Mesodermal cell (in vitro differentiated cells): ENCODE data around the gene LRRFIP1.
A peak's percentile ranks its signal among the peaks of the same experiment; 100 is the strongest.

ENCODE experiments used
- H3K27ac ChIP-seq: 2 replicates; pipeline ENCODE4 v1.7.0; 2013; ENCODE audit warnings: mild to moderate bottlenecking, low read depth, low read length, moderate library complexity; ENCODE audit not compliant: severe bottlenecking
- H3K36me3 ChIP-seq: 2 replicates; pipeline ENCODE4 v1.7.1; 2013; ENCODE audit warnings: mild to moderate bottlenecking, low read length, moderate library complexity; ENCODE audit not compliant: control insufficient read depth, insufficient read depth
- H3K4me1 ChIP-seq: one replicate; pipeline ENCODE4 v1.7.1; 2013; ENCODE audit warnings: mild to moderate bottlenecking, low read length; ENCODE audit not compliant: insufficient read depth, control insufficient read depth, poor library complexity, severe bottlenecking
- H3K4me3 ChIP-seq: 2 replicates; pipeline ENCODE4 v1.7.0; 2013; ENCODE audit warnings: low read length, control low read depth, mild to moderate bottlenecking; ENCODE audit not compliant: insufficient read depth, poor library complexity, severe bottlenecking; ENCODE audit errors: extremely low read depth
- H3K9me3 ChIP-seq: 2 replicates; pipeline ENCODE4 v1.7.1; 2013; ENCODE audit warnings: mild to moderate bottlenecking, low read length, moderate library complexity; ENCODE audit not compliant: control insufficient read depth
- WGBS, 2 experiments: methylation state at CpG; one replicate each; pipeline ENCODE4 v1.1.5; 2013; ENCODE audit warnings: missing lambda C conversion rate in 2 of 2; ENCODE audit not compliant: insufficient coverage in 2 of 2; 5-methylcytosine and 5-hydroxymethylcytosine counted together

The LRRFIP1 gene

DNA sequence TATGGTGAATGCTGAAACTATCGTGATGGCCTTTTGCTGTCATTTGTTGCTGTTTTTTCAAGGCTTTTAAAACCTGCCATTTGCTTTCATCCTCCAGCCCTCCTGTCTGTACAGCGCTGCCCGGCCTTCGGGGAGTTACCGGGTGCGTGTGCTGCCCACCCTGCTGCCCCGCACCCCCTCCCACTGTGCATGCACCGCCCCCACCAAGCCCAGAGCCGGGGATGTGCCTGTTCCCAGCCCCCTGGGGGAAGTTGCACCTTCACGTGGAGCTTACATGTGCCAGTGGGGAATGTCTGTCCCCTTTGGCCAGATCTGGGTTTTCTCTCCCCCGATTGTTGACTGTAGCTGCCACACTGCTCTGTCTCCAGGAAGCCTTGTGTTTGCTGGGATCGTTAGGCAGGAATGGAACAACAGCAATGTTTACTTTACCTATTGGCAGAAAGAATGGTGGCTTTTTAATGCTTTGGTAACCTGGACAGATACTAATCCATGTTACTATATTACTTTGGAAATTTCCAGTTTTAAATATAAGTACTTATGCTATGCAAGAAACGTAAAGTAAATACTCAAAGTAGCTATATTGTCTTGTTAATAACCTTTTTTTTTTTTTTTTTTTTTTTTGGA lies 106.4 kb downstream of the LRRFIP1 start:
- H3K27ac ChIP-seq, result peak overlapping the region; percentile 90
- no peak overlapping the region for H3K4me3 ChIP-seq
- peaks cover 55% of the 10 kb centered on the region for H3K4me1 ChIP-seq
- peaks cover 26% of the 10 kb centered on the region for H3K36me3 ChIP-seq
- WGBS, 2 experiments, result 43 to 50% methylated on average over 9 to 10 of the region's 13 CpGs
- H3K9me3 ChIP-seq, result no peaks in the 10 kb centered on the region

DNA sequence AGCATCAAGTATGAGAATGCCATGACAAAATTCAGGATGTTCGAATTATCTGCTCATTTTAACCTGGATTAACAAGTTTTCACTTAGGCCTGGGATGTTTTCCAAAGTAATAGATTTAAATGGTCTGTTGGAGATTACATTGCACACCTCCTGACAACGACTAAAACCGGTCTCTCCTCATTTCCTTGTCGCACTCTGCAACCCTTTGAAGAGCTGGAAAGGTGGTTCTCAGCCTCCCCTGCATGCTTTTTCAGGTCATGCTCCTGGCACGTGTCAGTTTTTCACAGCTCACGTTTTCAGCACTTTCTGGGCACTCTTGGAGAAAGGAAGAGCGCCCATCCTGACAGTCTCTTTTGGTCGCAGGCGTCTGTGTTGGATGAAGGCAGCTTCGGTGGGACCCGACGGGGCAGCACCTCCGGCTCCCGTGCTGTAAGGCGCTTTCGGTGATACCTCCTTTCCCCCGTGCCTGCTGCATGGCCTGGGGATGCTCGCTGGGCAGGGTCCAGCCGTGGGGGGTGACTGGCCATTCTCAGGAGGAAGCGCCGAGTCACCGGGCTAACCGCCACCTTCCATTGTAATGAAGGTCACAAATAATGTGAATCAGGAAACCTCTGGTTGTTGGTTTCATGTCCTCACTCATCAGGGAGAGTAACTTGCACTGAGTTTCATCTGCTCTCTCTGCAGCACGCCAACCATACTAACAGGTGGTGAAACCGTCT lies 107.7 kb downstream of the LRRFIP1 start:
- WGBS, 2 experiments, result 83 to 88% methylated on average over 24 of the region's 25 CpGs
- Histone ChIP-seq H3K4me1 (peaks cover 49% of the 10 kb centered on the region), H3K9me3 (no peaks in the 10 kb centered on the region), H3K4me3 (no peak overlapping the region), H3K36me3 (peaks cover 33% of the 10 kb centered on the region), H3K27ac (no peak overlapping the region)

DNA sequence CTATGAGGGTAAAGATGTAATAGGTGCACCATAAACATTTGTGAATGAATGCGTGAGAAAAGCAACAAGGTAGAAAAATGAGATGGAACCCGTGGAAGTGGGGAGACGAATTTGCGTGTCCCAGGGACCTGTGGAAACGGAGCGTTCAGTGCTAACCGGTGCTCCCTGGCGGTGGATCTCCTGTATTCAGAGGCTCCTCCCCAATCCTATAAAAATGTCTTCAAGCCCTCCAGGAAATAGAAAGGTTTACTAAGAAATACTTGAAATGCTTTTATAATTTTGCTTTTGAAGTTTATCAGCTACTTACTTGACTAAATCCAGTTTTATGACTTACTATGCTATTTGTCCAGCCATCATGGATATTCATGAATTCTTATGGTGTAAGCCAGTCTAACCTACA lies 108.4 kb downstream of the LRRFIP1 start:
- H3K9me3 ChIP-seq, result no peaks in the 10 kb centered on the region
- 89 to 93% methylated on average over 6 to 8 of the region's 8 CpGs for WGBS, 2 experiments

DNA sequence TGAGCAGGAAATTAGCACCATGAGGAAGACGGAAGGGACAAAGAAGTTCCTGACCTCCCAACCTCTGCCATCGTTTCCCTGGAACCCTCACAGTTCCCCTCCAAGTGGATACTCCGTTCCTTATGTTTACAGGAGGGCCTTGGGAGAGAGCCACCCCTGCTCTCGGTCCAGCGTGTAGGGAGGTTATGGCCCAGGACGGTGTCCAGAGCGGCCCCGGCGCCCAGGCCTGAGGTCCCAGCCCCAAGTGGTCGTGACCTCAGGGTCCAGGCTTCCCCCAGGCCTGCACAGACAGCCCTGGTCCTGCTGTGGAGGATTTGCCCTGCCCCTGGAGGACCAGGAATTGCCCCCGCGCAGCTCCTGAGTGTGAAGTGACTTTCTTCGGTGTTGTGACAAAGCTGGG lies 109.4 kb downstream of the LRRFIP1 start:
- WGBS, 2 experiments, result 91 to 95% methylated on average over 13 of the region's 13 CpGs
- H3K36me3 ChIP-seq, result peaks cover 36% of the 10 kb centered on the region
- peak overlapping the region; percentile 23 for H3K27ac ChIP-seq

More for the DNA sequence above, 108.4 kb downstream of the LRRFIP1 start:
- Histone ChIP-seq H3K4me1 (peaks cover 46% of the 10 kb centered on the region), H3K27ac (no peak overlapping the region), H3K4me3 (no peak overlapping the region), H3K36me3 (peaks cover 36% of the 10 kb centered on the region)

DNA sequence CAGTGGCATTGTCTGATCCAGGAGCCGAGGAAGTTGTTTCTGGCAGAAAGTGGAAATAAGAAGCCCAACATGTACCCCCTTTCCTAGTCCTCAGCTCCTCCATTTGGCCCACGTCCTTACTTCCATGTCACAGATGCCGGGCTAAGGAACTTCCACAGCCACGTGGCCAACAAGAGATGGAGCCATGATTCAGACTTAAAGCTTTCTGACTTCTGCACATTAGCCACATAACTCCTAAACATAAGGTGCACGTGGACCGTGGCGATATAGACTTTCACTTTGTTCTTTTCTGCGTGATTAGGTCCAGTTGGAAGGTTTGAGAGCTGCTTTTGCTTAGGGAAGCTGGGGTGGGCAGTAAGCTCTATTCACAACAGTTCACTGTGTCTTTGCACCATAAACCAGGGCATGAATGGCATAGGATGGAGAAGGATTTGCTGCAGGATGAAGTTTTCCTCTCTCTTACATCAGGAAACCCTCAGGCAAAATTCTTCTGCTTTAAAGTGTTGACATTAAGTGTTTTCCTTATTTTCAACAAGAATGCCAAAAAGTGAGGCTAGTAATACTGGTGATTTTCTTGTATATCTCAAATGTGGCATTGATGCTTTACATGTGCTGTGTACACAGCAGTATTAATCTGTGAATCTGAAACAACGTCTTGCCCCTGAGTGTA lies 109.9 kb downstream of the LRRFIP1 start:
- 94 to 97% methylated on average over 4 to 5 of the region's 9 CpGs for WGBS, 2 experiments
- H3K9me3 ChIP-seq, result no peaks in the 10 kb centered on the region
- H3K36me3 ChIP-seq, result peaks cover 36% of the 10 kb centered on the region
- H3K4me3 ChIP-seq, result no peak overlapping the region
- H3K27ac ChIP-seq, result peak overlapping the region; percentile 23
- H3K4me1 ChIP-seq, result peaks cover 31% of the 10 kb centered on the region

More for the DNA sequence above, 109.4 kb downstream of the LRRFIP1 start:
- peaks cover 36% of the 10 kb centered on the region for H3K4me1 ChIP-seq
- no peak overlapping the region for H3K4me3 ChIP-seq
- H3K9me3 ChIP-seq, result no peaks in the 10 kb centered on the region

DNA sequence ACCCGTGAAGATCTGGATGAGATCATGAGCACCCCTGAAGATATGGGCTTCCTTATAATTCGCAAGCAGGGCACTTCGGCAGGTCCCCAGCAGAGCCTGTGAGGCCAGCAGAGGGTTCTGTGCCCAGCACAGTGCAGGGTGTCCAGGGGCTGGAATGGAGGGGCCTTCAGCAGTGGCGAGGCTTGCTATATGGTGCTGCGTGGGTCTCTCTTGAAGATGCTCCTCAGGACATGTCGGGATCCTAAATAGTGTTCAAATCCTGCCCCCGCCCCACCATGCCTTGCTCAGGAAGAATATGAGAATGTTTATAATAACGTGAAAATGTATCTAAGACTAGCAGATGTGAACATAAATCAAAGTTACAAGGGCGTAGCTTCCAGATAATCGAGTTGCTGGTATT lies 110.9 kb downstream of the LRRFIP1 start:
- Histone ChIP-seq H3K36me3 (peaks cover 36% of the 10 kb centered on the region), H3K27ac (no peak overlapping the region), H3K4me1 (peaks cover 22% of the 10 kb centered on the region), H3K4me3 (no peak overlapping the region), H3K9me3 (no peaks in the 10 kb centered on the region)
- 95 to 96% methylated on average over 8 to 10 of the region's 10 CpGs for WGBS, 2 experiments

DNA sequence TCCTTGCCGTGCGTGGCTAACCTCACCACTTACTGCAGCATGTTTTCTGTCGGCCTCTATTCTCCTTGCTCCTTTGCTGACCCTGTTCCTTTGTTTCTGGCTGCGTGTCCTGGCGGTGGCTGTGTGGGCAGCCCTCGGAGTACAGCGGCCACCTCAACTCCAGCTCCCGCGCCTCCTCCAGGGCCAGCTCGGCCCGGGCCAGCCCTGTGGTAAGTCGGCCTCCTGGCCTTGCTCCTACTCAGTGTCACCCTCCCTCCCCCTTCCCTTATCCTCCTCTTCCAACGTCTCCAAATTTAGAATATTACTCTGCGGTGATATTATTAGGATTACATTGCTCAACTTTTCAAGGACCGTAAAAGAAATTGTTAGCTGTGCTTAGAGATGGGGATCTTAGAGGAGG lies 111.7 kb downstream of the LRRFIP1 start:
- Histone ChIP-seq H3K4me1 (peaks cover 14% of the 10 kb centered on the region), H3K27ac (no peak overlapping the region), H3K9me3 (no peaks in the 10 kb centered on the region), H3K36me3 (peaks cover 36% of the 10 kb centered on the region), H3K4me3 (no peak overlapping the region)
- 84 to 88% methylated on average over 11 to 12 of the region's 15 CpGs for WGBS, 2 experiments

DNA sequence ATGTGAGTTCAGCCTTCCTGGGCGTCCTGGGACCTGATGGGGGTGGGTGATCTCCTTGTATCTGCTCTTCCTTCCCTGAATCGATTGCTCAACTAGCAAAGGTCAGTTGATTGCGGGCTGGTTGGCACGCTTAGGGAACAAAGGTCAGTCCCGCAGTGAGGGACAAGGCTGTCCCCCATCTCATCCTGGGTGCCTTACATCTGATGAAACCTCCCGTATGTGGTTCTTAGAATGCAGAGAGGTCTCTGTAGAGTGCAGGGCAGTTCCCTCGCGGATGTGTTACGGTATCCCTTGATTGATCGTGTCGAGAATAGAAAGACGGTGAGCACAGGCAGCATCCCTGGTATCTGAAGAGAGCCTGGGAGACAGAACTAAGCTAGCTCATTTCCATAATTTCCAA lies 114.8 kb downstream of the LRRFIP1 start:
- no peak overlapping the region for H3K4me3 ChIP-seq
- no peaks in the 10 kb centered on the region for H3K9me3 ChIP-seq
- peaks cover 39% of the 10 kb centered on the region for H3K36me3 ChIP-seq
- WGBS, 2 experiments, result 95 to 96% methylated on average over 9 to 11 of the region's 12 CpGs
- H3K27ac ChIP-seq, result no peak overlapping the region
- peaks cover under 1% of the 10 kb centered on the region for H3K4me1 ChIP-seq

DNA sequence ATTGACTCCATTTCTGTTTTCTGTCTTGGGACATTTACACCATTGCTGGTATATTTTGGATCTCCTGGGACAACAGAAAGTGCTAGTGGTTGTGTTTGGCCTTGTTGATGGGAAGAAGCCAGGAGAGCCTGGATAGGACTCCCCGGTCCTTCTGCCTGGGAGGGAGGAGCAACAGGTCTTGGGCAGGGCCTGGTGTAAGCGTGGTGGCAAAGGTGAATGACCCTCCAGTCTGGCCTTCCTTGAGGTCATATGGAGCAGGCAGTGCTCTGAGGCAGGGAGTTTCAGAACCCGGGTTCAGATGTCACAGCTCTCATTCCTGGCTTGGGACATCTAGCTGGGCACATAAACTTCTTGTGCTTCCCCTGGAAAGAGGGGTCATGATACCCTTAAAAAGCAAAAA lies 115.2 kb downstream of the LRRFIP1 start:
- no peaks in the 10 kb centered on the region for H3K4me1 ChIP-seq
- no peak overlapping the region for H3K27ac ChIP-seq
- 100% methylated on average over 3 of the region's 3 CpGs for WGBS, 2 experiments
- no peak overlapping the region for H3K4me3 ChIP-seq
- H3K36me3 ChIP-seq, result peaks cover 39% of the 10 kb centered on the region
- H3K9me3 ChIP-seq, result no peaks in the 10 kb centered on the region

DNA sequence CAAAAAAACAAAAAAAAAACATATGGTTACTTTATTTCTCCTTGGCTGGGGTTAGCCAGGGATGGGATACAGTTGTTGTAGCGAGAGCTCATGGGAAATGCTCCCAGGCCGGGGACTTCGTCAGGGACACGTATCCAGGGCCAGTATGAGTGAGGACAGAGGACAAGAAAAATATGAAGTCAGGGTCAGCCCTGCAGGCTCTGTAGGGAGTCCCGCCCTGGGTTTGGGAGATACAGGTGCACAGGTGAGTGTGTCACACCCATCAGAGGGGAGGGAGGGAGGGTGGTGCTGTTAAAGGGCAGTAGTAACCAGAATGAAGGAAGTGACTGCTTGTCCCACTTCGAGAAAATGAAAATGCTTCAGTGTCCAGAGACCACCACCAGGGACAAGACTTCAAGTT lies 115.6 kb downstream of the LRRFIP1 start:
- Histone ChIP-seq H3K4me3 (no peak overlapping the region), H3K27ac (no peak overlapping the region), H3K4me1 (no peaks in the 10 kb centered on the region), H3K36me3 (peaks cover 39% of the 10 kb centered on the region), H3K9me3 (no peaks in the 10 kb centered on the region)
- 95% methylated on average over 4 to 6 of the region's 6 CpGs for WGBS, 2 experiments
